GM23338 (cell line): ENCODE results near the gene ZNF775. TPM values are rescaled to one million over a fixed set of nuclear protein-coding genes. Genes with fewer than 3 reads are reported as not detected.

Source experiments
- ATAC-seq: fragments of 200-7000 bp; cut with Tn5 transposase; 3 replicates; pipeline ENCODE4 v1.9.1; 2020
- DNase-seq: peaks from one replicate; pipeline ENCODE4 v3.0.0-alpha.2; 2015; ENCODE audit warnings: low spot score
- H2AFZ ChIP-seq: fragments of 200-600 bp; sonication (generic); 2 replicates; pipeline ENCODE4 v1.8.0; 2016; ENCODE audit warnings: antibody characterized with exemption, mild to moderate bottlenecking, moderate library complexity
- H3F3A ChIP-seq: fragments of 200-600 bp; sonication (generic); replicated peaks from 2 replicates; pipeline ENCODE4 v1.8.0; 2017; ENCODE audit warnings: antibody characterized with exemption, mixed run types, low read depth
- H3K27ac ChIP-seq: fragments of 200-600 bp; sonication (generic); 2 replicates; pipeline ENCODE4 v1.6.1; 2016; ENCODE audit warnings: low read depth
- H3K27me3 ChIP-seq: fragments of 200-600 bp; sonication (generic); 2 replicates; pipeline ENCODE4 v1.8.0; 2016; ENCODE audit warnings: mild to moderate bottlenecking, mixed run types, moderate library complexity; ENCODE audit not compliant: insufficient read depth
- H3K36me3 ChIP-seq: fragments of 200-600 bp; sonication (generic); 2 replicates; pipeline ENCODE4 v1.8.0; 2016; ENCODE audit warnings: mild to moderate bottlenecking; ENCODE audit not compliant: insufficient read depth
- H3K4me1 ChIP-seq: fragments of 200-600 bp; sonication (generic); 2 replicates; pipeline ENCODE4 v1.8.0; 2016; ENCODE audit warnings: mild to moderate bottlenecking, moderate library complexity; ENCODE audit not compliant: insufficient read depth
- H3K4me2 ChIP-seq: fragments of 200-600 bp; sonication (generic); 2 replicates; pipeline ENCODE4 v1.7.1; 2017; ENCODE audit warnings: mixed run types
- H3K4me3 ChIP-seq: fragments of 200-600 bp; sonication (generic); 2 replicates; pipeline ENCODE4 v1.6.1; 2016; ENCODE audit warnings: mixed run types
- H3K79me2 ChIP-seq: fragments of 200-600 bp; sonication (generic); replicated peaks from 2 replicates; pipeline ENCODE4 v1.8.0; 2017; ENCODE audit warnings: mild to moderate bottlenecking; ENCODE audit not compliant: insufficient read depth
- H3K9me2 ChIP-seq: fragments of 200-600 bp; sonication (generic); 2 replicates; pipeline ENCODE4 v1.8.0; 2017; ENCODE audit not compliant: insufficient read depth
- H4K20me1 ChIP-seq: fragments of 200-600 bp; sonication (generic); replicated peaks from 2 replicates; pipeline ENCODE4 v1.8.0; 2017; ENCODE audit warnings: mild to moderate bottlenecking; ENCODE audit not compliant: insufficient read depth
- H3K27ac Mint-ChIP-seq: 2 replicates; pipeline ENCODE4 v1.8.0; 2020; ENCODE audit warnings: inconsistent platforms, mild to moderate bottlenecking, moderate library complexity, mixed read lengths
- H3K27me3 Mint-ChIP-seq: 3 replicates; pipeline ENCODE4 v1.8.0; 2022; ENCODE audit warnings: low read depth, mild to moderate bottlenecking, moderate library complexity, mixed read lengths, inconsistent platforms; ENCODE audit not compliant: insufficient read depth, poor library complexity
- H3K36me3 Mint-ChIP-seq: 3 replicates; pipeline ENCODE4 v1.8.0; 2021; ENCODE audit warnings: low read depth, mild to moderate bottlenecking, inconsistent platforms, moderate library complexity, mixed read lengths
- H3K4me1 Mint-ChIP-seq: 3 replicates; pipeline ENCODE4 v1.8.0; 2020; ENCODE audit warnings: mild to moderate bottlenecking, inconsistent platforms, mixed read lengths
- H3K4me3 Mint-ChIP-seq: 3 replicates; pipeline ENCODE4 v1.8.0; 2021; ENCODE audit warnings: moderate library complexity, mild to moderate bottlenecking, inconsistent platforms, mixed read lengths
- H3K9me3 Mint-ChIP-seq: 3 replicates; pipeline ENCODE4 v1.8.0; 2020; ENCODE audit warnings: moderate library complexity, mild to moderate bottlenecking, inconsistent platforms, mixed read lengths
- CREB1 ChIP-seq: fragments of 250-450 bp; sonication (Bioruptor Pico); IDR thresholded peaks from 2 replicates; pipeline ENCODE4 v1.5.0; 2020; ENCODE audit warnings: low read depth, mild to moderate bottlenecking, moderate library complexity
- EZH2 ChIP-seq: fragments of 200-600 bp; sonication (generic); IDR thresholded peaks from one replicate; pipeline ENCODE4 v1.8.0; 2017; ENCODE audit warnings: antibody characterized with exemption, mild to moderate bottlenecking, low read depth; ENCODE audit not compliant: unreplicated experiment
- EZH2phosphoT487 ChIP-seq: fragments of 200-600 bp; sonication (generic); IDR thresholded peaks from one replicate; pipeline ENCODE4 v1.8.1; 2018; ENCODE audit warnings: antibody characterized with exemption; ENCODE audit not compliant: unreplicated experiment
- JUNB ChIP-seq: IDR thresholded peaks from one replicate; pipeline ENCODE4 v1.6.1; 2016; ENCODE audit warnings: antibody characterized with exemption; ENCODE audit not compliant: unreplicated experiment
- NANOG ChIP-seq: IDR thresholded peaks from 2 replicates; pipeline ENCODE4 v1.6.1; 2016; ENCODE audit warnings: antibody characterized with exemption, borderline replicate concordance
- POLR2AphosphoS5 ChIP-seq: IDR thresholded peaks from 2 replicates; pipeline ENCODE4 v1.6.1; 2016; ENCODE audit warnings: antibody characterized with exemption, low read depth
- STAT1 ChIP-seq: IDR thresholded peaks from one replicate; pipeline ENCODE4 v1.6.1; 2016; ENCODE audit warnings: antibody characterized with exemption; ENCODE audit not compliant: unreplicated experiment
- ZNF114 ChIP-seq: fragments of 250-450 bp; sonication (Bioruptor Pico); IDR thresholded peaks from 2 replicates; pipeline ENCODE4 v1.5.0; 2020; ENCODE audit warnings: mild to moderate bottlenecking, moderate library complexity
- ZNF331 ChIP-seq: fragments of 250-450 bp; sonication (Bioruptor Pico); IDR thresholded peaks from 2 replicates; pipeline ENCODE4 v1.5.0; 2020; ENCODE audit warnings: low read depth, mild to moderate bottlenecking, moderate library complexity
- polyA plus RNA-seq: library from polyadenylated mRNA; unstranded; fragments of >200 nt; fragmentation: Nextera tagmentation; extraction: Ambion mirVana; gene quantifications from 2 replicates; pipeline ENCODE4 v1.2.1, GENCODE V29; 2016
- total RNA-seq: library from RNA; depleted of rRNA; stranded (reverse); fragments of >200 nt; shearing (Covaris generic); gene quantifications from 2 replicates; pipeline ENCODE4 v1.2.3, GENCODE V29; 2014
- TF ChIP-seq, protein P1 (sequence below), 2 experiments: fragments of 200-600 bp in 1 of 2; sonication (generic) in 1 of 2; conservative IDR thresholded peaks; 2 replicates each; pipeline versions ENCODE4 v1.5.1 to v1.6.1; 2016 to 2017; ENCODE audit warnings: antibody characterized with exemption in 2 of 2, low read depth in 2 of 2, mild to moderate bottlenecking in 2 of 2, moderate library complexity in 1 of 2
- TF ChIP-seq, protein P2 (sequence below): IDR thresholded peaks from 2 replicates; pipeline ENCODE4 v1.6.1; 2016; ENCODE audit warnings: antibody characterized with exemption
- TF ChIP-seq, protein P3 (sequence below): IDR thresholded peaks from one replicate; pipeline ENCODE4 v1.6.1; 2018; ENCODE audit warnings: antibody characterized with exemption; ENCODE audit not compliant: unreplicated experiment
- TF ChIP-seq, protein P4 (sequence below): fragments of 250-450 bp; sonication (Bioruptor Pico); IDR thresholded peaks from 2 replicates; pipeline ENCODE4 v1.5.0; 2020; ENCODE audit warnings: mild to moderate bottlenecking, moderate library complexity

The ZNF775 gene
- total and polyA plus RNA-seq, 2 experiments from 2014 or later: 4.5 to 38.2 TPM

DNA sequence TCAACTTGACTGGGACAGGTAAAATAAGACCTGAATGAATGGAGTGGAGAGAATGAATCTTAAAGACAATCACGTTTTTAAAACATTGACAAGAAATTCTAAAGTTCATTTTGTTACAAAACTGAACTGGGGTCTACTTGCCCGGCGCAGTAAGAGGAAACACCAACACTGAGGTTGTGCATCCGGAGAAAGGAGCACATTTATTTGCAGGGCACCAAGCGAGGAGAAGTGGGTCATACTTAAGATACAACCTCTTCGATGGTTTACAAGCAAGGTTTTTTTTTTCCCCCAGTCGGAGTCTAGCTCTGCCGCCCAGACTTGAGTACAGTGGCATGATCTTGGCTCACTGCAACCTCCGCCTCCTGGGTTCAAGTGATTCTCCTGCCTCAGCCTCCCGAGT lies 13.9 kb upstream of the ZNF775 start:
- TF ChIP-seq NANOG (no peak), EZH2 (no peak), POLR2AphosphoS5 (no peak), EZH2phosphoT487 (no peak), JUNB (no peak), CREB1 (CRISPR knock-in tag) (no peak), ZNF331 (CRISPR knock-in tag) (no peak), ZNF114 (CRISPR knock-in tag) (no peak), STAT1 (no peak)
- TF ChIP-seq, protein P1, sequence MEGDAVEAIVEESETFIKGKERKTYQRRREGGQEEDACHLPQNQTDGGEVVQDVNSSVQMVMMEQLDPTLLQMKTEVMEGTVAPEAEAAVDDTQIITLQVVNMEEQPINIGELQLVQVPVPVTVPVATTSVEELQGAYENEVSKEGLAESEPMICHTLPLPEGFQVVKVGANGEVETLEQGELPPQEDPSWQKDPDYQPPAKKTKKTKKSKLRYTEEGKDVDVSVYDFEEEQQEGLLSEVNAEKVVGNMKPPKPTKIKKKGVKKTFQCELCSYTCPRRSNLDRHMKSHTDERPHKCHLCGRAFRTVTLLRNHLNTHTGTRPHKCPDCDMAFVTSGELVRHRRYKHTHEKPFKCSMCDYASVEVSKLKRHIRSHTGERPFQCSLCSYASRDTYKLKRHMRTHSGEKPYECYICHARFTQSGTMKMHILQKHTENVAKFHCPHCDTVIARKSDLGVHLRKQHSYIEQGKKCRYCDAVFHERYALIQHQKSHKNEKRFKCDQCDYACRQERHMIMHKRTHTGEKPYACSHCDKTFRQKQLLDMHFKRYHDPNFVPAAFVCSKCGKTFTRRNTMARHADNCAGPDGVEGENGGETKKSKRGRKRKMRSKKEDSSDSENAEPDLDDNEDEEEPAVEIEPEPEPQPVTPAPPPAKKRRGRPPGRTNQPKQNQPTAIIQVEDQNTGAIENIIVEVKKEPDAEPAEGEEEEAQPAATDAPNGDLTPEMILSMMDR (conservative IDR thresholded peaks at IDR 0.05; ENCODE audit: low read depth in 2 of 2): no peak
- TF ChIP-seq, protein P2, sequence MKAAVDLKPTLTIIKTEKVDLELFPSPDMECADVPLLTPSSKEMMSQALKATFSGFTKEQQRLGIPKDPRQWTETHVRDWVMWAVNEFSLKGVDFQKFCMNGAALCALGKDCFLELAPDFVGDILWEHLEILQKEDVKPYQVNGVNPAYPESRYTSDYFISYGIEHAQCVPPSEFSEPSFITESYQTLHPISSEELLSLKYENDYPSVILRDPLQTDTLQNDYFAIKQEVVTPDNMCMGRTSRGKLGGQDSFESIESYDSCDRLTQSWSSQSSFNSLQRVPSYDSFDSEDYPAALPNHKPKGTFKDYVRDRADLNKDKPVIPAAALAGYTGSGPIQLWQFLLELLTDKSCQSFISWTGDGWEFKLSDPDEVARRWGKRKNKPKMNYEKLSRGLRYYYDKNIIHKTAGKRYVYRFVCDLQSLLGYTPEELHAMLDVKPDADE: no peak
- TF ChIP-seq, protein P3, sequence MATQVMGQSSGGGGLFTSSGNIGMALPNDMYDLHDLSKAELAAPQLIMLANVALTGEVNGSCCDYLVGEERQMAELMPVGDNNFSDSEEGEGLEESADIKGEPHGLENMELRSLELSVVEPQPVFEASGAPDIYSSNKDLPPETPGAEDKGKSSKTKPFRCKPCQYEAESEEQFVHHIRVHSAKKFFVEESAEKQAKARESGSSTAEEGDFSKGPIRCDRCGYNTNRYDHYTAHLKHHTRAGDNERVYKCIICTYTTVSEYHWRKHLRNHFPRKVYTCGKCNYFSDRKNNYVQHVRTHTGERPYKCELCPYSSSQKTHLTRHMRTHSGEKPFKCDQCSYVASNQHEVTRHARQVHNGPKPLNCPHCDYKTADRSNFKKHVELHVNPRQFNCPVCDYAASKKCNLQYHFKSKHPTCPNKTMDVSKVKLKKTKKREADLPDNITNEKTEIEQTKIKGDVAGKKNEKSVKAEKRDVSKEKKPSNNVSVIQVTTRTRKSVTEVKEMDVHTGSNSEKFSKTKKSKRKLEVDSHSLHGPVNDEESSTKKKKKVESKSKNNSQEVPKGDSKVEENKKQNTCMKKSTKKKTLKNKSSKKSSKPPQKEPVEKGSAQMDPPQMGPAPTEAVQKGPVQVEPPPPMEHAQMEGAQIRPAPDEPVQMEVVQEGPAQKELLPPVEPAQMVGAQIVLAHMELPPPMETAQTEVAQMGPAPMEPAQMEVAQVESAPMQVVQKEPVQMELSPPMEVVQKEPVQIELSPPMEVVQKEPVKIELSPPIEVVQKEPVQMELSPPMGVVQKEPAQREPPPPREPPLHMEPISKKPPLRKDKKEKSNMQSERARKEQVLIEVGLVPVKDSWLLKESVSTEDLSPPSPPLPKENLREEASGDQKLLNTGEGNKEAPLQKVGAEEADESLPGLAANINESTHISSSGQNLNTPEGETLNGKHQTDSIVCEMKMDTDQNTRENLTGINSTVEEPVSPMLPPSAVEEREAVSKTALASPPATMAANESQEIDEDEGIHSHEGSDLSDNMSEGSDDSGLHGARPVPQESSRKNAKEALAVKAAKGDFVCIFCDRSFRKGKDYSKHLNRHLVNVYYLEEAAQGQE: no peak
- TF ChIP-seq, protein P4, sequence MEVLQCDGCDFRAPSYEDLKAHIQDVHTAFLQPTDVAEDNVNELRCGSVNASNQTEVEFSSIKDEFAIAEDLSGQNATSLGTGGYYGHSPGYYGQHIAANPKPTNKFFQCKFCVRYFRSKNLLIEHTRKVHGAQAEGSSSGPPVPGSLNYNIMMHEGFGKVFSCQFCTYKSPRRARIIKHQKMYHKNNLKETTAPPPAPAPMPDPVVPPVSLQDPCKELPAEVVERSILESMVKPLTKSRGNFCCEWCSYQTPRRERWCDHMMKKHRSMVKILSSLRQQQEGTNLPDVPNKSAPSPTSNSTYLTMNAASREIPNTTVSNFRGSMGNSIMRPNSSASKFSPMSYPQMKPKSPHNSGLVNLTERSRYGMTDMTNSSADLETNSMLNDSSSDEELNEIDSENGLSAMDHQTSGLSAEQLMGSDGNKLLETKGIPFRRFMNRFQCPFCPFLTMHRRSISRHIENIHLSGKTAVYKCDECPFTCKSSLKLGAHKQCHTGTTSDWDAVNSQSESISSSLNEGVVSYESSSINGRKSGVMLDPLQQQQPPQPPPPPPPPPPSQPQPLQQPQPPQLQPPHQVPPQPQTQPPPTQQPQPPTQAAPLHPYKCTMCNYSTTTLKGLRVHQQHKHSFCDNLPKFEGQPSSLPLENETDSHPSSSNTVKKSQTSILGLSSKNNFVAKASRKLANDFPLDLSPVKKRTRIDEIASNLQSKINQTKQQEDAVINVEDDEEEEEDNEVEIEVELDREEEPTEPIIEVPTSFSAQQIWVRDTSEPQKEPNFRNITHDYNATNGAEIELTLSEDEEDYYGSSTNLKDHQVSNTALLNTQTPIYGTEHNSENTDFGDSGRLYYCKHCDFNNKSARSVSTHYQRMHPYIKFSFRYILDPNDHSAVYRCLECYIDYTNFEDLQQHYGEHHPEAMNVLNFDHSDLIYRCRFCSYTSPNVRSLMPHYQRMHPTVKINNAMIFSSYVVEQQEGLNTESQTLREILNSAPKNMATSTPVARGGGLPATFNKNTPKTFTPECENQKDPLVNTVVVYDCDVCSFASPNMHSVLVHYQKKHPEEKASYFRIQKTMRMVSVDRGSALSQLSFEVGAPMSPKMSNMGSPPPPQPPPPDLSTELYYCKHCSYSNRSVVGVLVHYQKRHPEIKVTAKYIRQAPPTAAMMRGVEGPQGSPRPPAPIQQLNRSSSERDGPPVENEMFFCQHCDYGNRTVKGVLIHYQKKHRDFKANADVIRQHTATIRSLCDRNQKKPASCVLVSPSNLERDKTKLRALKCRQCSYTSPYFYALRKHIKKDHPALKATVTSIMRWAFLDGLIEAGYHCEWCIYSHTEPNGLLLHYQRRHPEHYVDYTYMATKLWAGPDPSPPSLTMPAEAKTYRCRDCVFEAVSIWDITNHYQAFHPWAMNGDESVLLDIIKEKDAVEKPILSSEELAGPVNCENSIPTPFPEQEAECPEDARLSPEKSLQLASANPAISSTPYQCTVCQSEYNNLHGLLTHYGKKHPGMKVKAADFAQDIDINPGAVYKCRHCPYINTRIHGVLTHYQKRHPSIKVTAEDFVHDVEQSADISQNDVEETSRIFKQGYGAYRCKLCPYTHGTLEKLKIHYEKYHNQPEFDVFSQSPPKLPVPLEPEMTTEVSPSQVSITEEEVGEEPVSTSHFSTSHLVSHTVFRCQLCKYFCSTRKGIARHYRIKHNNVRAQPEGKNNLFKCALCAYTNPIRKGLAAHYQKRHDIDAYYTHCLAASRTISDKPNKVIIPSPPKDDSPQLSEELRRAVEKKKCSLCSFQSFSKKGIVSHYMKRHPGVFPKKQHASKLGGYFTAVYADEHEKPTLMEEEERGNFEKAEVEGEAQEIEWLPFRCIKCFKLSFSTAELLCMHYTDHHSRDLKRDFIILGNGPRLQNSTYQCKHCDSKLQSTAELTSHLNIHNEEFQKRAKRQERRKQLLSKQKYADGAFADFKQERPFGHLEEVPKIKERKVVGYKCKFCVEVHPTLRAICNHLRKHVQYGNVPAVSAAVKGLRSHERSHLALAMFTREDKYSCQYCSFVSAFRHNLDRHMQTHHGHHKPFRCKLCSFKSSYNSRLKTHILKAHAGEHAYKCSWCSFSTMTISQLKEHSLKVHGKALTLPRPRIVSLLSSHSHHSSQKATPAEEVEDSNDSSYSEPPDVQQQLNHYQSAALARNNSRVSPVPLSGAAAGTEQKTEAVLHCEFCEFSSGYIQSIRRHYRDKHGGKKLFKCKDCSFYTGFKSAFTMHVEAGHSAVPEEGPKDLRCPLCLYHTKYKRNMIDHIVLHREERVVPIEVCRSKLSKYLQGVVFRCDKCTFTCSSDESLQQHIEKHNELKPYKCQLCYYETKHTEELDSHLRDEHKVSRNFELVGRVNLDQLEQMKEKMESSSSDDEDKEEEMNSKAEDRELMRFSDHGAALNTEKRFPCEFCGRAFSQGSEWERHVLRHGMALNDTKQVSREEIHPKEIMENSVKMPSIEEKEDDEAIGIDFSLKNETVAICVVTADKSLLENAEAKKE (CRISPR knock-in tag): no peak
- no peak overlapping the region for H3K4me3 Mint-ChIP-seq
- no peaks in the 10 kb centered on the region for H3K9me2 ChIP-seq
- no peak overlapping the region for H2AFZ ChIP-seq
- no peak for DNase-seq
- H3K79me2 ChIP-seq: peaks cover 19% of the 10 kb centered on the region
- H3F3A ChIP-seq: peaks cover 14% of the 10 kb centered on the region
- peaks cover 13% of the 10 kb centered on the region for H3K27me3 Mint-ChIP-seq
- no peak overlapping the region for H3K4me2 ChIP-seq
- no peaks in the 10 kb centered on the region for H3K9me3 Mint-ChIP-seq
- H3K27ac ChIP-seq: no peak overlapping the region
- H3K27me3 ChIP-seq: no peaks in the 10 kb centered on the region
- no peak overlapping the region for H3K4me3 ChIP-seq
- peaks cover 67% of the 10 kb centered on the region for H3K4me1 ChIP-seq
- ATAC-seq: no peak
- no peak overlapping the region for H3K27ac Mint-ChIP-seq
- H3K36me3 Mint-ChIP-seq: peaks cover 12% of the 10 kb centered on the region
- H4K20me1 ChIP-seq: no peaks in the 10 kb centered on the region
- no peaks in the 10 kb centered on the region for H3K36me3 ChIP-seq
- H3K4me1 Mint-ChIP-seq: peaks cover 59% of the 10 kb centered on the region
